Middle frontal gyrus (tissue), 1 donor: ENCODE results near the gene EFHC2.

Experiments
- DNase-seq: peaks from one replicate; pipeline ENCODE4 v3.0.0-alpha.2; 2015; ENCODE audit warnings: low spot score; ENCODE audit errors: extremely low spot score

The EFHC2 gene

DNA sequence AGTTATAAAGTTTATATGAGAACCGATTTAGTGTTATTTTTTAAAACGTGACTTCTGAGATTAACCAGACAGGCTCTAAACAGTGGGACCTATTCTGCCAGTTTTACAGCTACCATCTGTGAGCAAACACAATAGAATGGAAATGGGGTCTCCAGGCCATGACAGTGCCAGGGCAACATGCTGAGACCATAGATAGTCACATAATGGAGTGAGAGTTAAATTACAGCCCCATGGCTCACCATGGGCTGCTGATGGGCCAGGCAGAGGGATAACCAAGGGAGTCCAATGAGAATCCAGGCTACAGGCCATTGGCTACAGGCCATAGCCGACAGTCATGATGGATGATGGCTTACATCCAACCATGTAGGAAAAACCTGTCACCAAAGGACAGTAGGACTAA, 186.7 kb downstream of the EFHC2 start:
- no peak for DNase-seq

DNA sequence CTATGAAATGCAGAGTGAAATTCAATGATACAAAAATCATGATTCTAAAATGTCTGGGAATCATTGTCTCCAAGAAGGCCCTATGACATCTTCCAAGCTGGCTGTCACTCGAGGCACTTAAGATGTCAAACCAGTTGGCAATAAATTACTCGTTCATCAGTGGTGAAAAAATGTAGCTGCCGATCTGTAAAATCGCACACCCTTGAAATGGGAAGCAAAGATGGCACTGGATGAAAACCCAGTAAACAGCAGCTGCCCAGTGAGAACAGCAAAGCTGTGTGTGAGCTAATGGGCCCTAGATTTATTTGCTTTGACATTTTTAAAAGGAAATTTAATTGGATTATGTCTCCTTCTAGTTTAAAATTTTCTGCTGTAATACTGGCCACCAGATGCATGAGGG, 188.3 kb downstream of the EFHC2 start:
- DNase-seq = no peak

DNA sequence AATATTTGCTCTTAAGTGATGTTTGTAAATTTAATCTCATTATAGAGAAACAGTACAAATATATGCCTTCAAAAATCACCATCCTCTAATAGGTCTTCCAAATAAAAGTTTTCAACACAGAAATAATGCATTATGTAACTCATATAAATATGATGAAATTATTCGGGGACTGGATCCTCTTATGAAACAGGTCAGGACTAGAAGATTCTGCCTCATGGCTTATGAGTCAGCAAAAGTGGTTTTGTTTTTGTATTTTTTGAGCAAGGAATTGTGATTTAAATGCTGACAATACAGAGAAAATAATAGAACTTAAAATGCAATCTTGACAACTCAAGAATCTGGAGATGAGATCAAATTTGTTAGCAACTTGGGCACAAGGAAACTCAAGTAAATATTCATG, 190.6 kb downstream of the EFHC2 start:
- DNase-seq = no peak

DNA sequence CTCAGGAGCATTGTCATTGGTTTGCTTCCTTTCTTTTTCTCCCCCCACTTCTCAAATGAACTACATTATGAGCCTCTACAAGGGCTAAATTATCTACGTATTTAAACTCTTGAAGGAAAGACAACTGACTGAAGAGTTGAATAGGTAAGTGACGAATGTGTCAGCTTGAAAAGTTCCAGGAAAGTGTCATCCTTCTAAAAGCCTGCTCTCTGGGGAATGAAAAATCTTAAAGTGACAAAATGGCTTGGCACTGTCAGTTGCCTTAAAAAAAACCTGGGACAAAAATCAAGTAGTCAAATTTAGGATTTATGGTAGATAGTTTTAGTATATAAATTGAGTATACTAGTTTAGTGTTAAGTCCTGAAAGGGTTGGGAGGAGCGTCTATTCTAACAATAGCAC, 196.3 kb downstream of the EFHC2 start:
- DNase-seq = no peak

DNA sequence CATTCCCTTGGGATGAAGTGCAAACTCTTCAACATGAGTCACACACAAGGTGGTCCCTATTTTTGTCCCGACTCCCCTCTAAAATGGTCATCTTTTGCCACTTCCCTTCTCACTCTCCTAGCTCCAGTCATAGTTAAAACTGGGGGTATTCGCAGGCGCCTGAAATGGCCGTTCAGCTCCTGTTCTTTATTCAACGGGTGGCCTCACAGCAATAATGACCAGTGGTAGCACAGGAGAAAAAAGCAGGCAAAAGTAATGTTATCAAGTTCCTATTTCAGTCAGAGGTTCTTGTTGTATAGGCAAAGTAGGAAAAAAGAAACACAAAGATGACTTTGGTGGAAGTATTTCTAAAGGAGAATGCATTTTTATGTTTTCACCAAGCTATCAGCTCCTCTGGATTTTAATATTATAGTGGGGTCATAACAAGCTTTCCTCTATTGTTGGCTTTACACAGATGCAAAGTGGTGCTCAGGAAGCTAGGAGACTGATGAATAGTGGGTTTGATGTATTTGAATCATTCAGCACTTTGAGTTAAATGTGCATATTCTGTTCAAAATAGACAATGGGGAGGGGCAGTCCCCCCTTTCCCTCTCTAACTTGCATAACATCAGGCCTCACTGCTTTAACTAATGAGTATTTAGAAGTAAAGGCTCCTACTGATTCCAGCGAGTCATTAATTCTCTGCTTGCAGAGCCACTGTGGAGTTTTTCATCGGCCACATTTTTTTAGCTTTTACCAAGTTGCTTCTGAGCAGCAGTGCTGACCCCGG, 199.1 kb downstream of the EFHC2 start:
- no peak for DNase-seq

DNA sequence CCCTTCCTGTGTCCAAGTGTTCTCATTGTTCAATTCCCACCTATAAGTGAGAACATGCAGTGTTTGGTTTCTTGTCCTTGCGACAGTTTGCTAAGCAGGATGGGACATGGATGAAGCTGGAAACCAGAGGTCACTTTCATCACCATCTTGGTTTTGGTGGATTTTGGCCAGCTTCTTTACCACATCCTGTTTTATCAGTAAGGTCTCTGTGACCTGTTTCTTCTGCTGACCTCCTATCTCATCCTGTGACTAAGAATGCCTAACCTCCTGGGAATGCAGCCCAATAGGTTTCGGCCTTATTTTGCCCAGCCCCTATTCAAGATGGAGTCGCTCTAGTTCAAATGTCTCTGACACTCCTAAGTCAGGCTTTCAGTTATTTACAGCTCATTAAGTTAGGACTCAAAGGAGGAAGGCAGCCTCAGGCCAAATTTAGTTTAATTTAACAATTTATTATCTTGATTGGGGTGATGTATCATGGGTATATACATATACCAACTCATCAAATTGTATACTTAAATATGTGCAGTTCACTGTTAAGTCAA, 200.3 kb downstream of the EFHC2 start:
- DNase-seq = no peak

DNA sequence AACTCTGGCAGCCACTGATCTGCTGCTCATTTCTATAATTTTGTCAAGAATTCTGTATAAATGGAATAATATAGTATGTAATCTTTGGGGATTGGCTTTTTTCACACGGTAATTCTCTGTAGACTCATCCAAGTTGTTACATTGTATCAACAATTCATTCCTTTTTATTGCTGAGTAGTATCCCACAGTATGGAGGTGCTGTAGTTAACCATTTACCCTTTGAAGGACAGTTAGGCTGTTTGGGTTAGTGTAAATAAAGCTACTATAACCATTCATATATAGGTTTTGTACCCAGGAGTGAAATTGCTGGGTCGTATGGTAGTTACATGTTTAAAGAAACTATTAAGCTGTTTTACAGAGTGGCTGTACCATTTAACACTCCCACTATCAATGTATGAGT, 213.3 kb downstream of the EFHC2 start:
- no peak for DNase-seq

DNA sequence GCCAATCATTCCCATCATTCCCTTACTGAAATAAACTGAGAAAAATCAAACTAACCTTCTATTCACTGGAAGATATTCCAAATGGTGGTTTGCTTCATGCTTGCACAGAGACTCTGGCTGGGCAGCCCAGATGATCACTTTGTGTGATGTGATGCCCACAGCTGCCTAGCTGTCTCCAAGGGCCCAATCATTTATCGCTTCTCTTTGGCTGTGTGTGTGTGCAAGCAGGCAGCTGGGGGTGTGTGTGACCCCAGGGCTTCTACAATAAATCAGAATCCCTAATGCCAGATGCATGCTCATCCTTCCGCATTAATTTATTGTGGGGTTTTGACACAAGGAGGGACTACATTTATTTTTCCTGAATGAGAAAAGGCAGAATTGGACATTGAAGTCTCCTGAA, 230.1 kb downstream of the EFHC2 start:
- DNase-seq = no peak

DNA sequence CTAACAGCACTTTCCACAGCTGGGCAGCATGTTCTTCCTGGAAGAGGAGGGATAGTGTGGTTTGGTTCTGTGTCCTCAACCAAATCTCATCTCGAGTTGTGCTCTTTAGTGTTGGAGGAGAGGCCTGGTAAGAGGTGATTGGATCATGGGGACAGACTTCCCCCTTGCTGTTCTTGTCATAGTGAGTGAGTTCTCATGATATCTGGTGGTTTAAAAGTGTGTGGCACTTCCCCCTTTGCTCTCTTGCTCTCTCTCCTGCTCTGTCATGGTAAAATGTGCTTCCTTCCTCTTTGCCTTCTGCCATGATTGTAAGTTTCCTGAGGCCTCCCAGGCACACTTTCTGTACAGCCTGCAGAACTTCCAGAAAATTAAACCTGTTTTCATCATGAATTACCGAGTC, 236.6 kb downstream of the EFHC2 start:
- no peak for DNase-seq

DNA sequence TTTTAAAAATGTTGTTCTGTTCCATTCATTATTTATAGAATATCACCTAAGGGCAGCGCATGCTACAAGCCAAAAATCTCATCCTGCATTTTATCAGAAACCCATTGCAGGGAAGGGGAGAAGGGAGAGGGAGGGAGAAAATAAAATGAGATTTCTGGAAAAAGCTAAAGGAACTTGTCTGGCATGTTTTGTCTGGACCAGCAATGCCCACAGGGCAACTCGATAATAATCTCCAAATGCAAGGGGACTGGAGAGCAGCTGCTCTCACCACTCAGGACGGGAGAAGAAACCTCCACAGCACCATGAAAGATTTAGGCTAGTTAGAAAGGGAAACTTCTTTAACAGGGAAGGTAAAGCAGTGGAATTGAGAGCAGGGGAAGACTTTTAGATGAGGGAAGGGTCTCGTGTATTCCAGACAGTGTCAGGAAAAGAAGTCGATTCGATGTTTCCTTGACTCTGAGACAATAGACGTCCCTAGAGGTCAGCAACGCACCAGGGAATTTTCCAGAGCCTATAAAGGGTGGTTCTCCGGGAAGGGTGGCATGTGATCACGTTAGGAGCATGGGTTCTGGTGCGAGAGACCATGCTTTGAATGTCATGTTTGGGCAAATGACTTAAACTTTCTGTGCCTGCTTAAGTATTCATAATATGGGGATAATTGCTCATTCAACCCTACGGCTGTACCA, 238.1 kb downstream of the EFHC2 start:
- no peak for DNase-seq

DNA sequence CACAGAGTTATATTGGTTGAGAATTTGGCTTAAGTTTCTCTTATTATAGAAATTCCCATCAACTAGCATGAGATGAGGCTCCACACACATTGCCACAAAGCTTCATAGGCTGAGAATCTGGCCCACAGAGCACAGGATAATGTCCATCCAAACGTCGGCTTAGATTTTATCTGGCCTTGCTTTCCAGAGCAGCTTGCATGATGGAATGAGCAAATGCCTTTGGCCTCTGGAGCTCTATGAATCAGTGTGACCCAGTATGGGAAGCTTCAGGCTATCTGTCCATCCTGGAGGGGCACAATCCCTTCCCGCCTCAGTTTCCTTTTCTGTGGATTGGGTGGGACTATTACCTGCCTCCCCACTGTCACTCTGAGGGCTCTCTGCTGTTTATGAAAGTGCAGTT, 238.8 kb downstream of the EFHC2 start:
- no peak for DNase-seq

DNA sequence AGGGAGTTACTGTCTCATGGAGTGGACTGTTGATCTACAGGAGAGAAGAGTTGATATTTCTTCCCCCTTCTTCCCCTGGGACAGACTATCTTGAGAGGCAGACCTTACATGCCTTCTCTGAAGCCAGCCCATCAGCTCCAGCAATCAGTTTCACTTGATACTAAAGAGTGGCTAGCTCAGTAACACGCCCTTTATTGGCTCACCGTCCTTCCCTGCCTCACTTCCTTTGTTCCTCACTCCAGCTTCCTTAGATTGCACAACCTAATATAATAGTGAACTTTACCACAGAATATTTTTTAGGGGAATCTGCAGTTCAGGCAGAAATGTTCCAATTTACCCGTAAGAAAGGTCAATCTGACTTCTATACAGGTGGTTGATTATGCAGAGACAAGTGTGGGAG, 242.2 kb downstream of the EFHC2 start:
- DNase-seq = no peak

DNA sequence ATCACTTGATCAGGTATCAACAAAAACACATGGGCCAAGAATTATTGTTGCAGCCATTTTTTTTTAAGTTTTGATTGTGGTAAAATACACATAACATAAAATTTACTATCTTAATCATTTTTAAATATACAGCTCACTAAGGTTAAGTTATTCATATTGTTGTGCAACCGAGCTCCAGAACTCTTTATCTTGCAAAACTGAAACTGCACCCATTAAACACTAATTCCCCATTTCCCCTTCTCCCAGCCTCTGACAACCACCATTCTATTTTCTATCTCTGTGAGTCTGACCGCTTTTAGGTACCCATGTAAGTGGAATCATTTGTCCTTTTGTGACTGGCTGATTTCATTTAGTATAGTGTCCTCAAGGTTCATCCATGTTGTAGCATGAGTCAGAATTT, 244.1 kb downstream of the EFHC2 start:
- DNase-seq = no peak
